Lower lobe of right lung (tissue), 2 donors: Measurements from ENCODE around the gene ADARB1. TPM values are rescaled to one million over a fixed set of nuclear protein-coding genes. Genes with fewer than 3 reads are reported as not detected.
A peak's percentile ranks its signal among the peaks of the same experiment; 100 is the strongest.

Experiments
- ATAC-seq, 2 donors: fragments of 200-7000 bp; cut with Tn5 transposase; one replicate each; pipeline ENCODE4 v1.9.1; 2020 to 2022; ENCODE audit warnings: mild to moderate bottlenecking in 2 of 2, moderate library complexity in 2 of 2
- DNase-seq: peaks from one replicate; pipeline ENCODE4 v3.0.0-alpha.2; 2020
- H3K27ac ChIP-seq: fragments of 200-600 bp; one replicate; pipeline ENCODE4 v1.8.0; 2022
- H3K27me3 ChIP-seq: fragments of 200-600 bp; one replicate; pipeline ENCODE4 v1.8.0; 2022; ENCODE audit warnings: low read depth
- H3K36me3 ChIP-seq: fragments of 200-600 bp; one replicate; pipeline ENCODE4 v1.8.0; 2022; ENCODE audit warnings: mild to moderate bottlenecking
- H3K4me1 ChIP-seq: fragments of 200-600 bp; one replicate; pipeline ENCODE4 v1.8.0; 2022
- H3K4me3 ChIP-seq: fragments of 200-600 bp; one replicate; pipeline ENCODE4 v1.8.0; 2022; ENCODE audit warnings: mild to moderate bottlenecking
- H3K9me3 ChIP-seq: fragments of 200-600 bp; one replicate; pipeline ENCODE4 v1.8.0; 2022
- CTCF ChIP-seq: fragments of 200-600 bp; IDR thresholded peaks from one replicate; pipeline ENCODE4 v1.8.0; 2022; ENCODE audit warnings: antibody characterized with exemption, mild to moderate bottlenecking
- intact Hi-C: fragments of 100-400 bp; cut with DNase I; formaldehyde crosslinking; loops from one replicate; pipeline ENCODE4 v1.11.0; 2022
- total RNA-seq: library from RNA; stranded (reverse); fragmentation: NEBNext Ultra II Directional; extraction: Animal tissue kit (Norgen Biotek cat#: 25700); gene quantifications from one replicate; pipeline ENCODE4 v1.2.1, GENCODE V29; 2021
- donor health status: DM: no; HTN: yes; CAD: no; lungs with severe emphysema.

Gene ADARB1
- total RNA-seq, 1 donor from 2014 or later: 48.2 TPM

- intact Hi-C loops: no loop called here
- no peak for TF ChIP-seq CTCF
- Histone ChIP-seq H3K27me3 (no peaks in the 10 kb centered on the region), H3K36me3 (no peaks in the 10 kb centered on the region), H3K4me3 (no peak overlapping the region), H3K27ac (no peak overlapping the region), H3K9me3 (no peaks in the 10 kb centered on the region), H3K4me1 (peaks cover 15% of the 10 kb centered on the region)
- ATAC-seq (no peak), DNase-seq (no peak)
Observed at GRCh38 chr21:45124596-45124995, 50.2 kb downstream of the ADARB1 start.

- Histone ChIP-seq H3K36me3 (no peaks in the 10 kb centered on the region), H3K27me3 (no peaks in the 10 kb centered on the region), H3K4me3 (no peak overlapping the region), H3K4me1 (peaks cover 20% of the 10 kb centered on the region), H3K9me3 (no peaks in the 10 kb centered on the region), H3K27ac (no peak overlapping the region)
- intact Hi-C loops: no loop called here
- ATAC-seq (no peak), DNase-seq (no peak)
- TF ChIP-seq CTCF: no peak
Observed at GRCh38 chr21:45125357-45125756, 51.0 kb downstream of the ADARB1 start.

- H3K27me3 ChIP-seq: no peaks in the 10 kb centered on the region
- intact Hi-C loops: no loop called here
- peaks cover 29% of the 10 kb centered on the region for H3K4me1 ChIP-seq
- no peaks in the 10 kb centered on the region for H3K36me3 ChIP-seq
- H3K4me3 ChIP-seq: no peak overlapping the region
- no peak overlapping the region for H3K27ac ChIP-seq
- no peaks in the 10 kb centered on the region for H3K9me3 ChIP-seq
- ATAC-seq: no peak
- DNase-seq: no peak
- no peak for TF ChIP-seq CTCF
Observed at GRCh38 chr21:45126204-45126626, 51.8 kb downstream of the ADARB1 start.

- Histone ChIP-seq H3K36me3 (no peaks in the 10 kb centered on the region), H3K9me3 (no peaks in the 10 kb centered on the region), H3K4me3 (no peak overlapping the region), H3K4me1 (peaks cover 36% of the 10 kb centered on the region), H3K27ac (no peak overlapping the region), H3K27me3 (no peaks in the 10 kb centered on the region)
- intact Hi-C loops: no loop called here
- ATAC-seq (no peak), DNase-seq (no peak)
- no peak for TF ChIP-seq CTCF
Observed at GRCh38 chr21:45126983-45127382, 52.6 kb downstream of the ADARB1 start.

GRCh38 chr21:45127937-45128336, 53.6 kb downstream of the ADARB1 start:
- peaks cover 45% of the 10 kb centered on the region for H3K4me1 ChIP-seq
- no peak for ATAC-seq
- intact Hi-C loops: no loop called here
- no peak for TF ChIP-seq CTCF
- H3K27me3 ChIP-seq: no peaks in the 10 kb centered on the region
- DNase-seq: no peak
- H3K27ac ChIP-seq: peak overlapping the region; percentile 8
- H3K36me3 ChIP-seq: no peaks in the 10 kb centered on the region
- H3K9me3 ChIP-seq: no peaks in the 10 kb centered on the region
- H3K4me3 ChIP-seq: no peak overlapping the region
